ENCODE measurements around the gene KLHL29. TPM values are rescaled to one million over a fixed set of nuclear protein-coding genes. Genes with fewer than 3 reads are reported as not detected.

KLHL29 gene
- total and polyA plus RNA-seq, 2 experiments from 2014 or later: 1.9 to 6.4 TPM

GRCh38 chr2:23695214-23695889, 310.4 kb downstream of the KLHL29 start:
- Histone ChIP-seq H3K4me3 (no peak overlapping the region), H3K27ac (no peak overlapping the region), H3K9ac (no peak overlapping the region), H3K9me2 (ENCODE audit: insufficient read depth) (no peaks in the 10 kb centered on the region), H3K27me3 (replicated peaks; ENCODE audit: insufficient read depth) (no peaks in the 10 kb centered on the region), H3K4me2 (ENCODE audit: unreplicated experiment) (no peak overlapping the region), H3F3A (ENCODE audit: insufficient read depth) (no peaks in the 10 kb centered on the region), H3K4me1 (ENCODE audit: insufficient read depth) (no peaks in the 10 kb centered on the region), H3K79me2 (ENCODE audit: insufficient read depth) (no peaks in the 10 kb centered on the region), H3K36me3 (ENCODE audit: low read depth) (peaks cover 4% of the 10 kb centered on the region; the same call in 1 of the 2 replicates), H2AFZ (no peak overlapping the region), H4K20me1 (ENCODE audit: insufficient read depth) (no peaks in the 10 kb centered on the region), H3K9me3 (ENCODE audit: low read depth) (no peaks in the 10 kb centered on the region)
- in situ Hi-C loops (cut with MboI): no loop called here
- WGBS, 2 experiments (ENCODE audit: low coverage in 1 of 2, low lambda C conversion rate in 2 of 2, missing lambda C conversion rate in 2 of 2): 94% methylated on average over 22 to 24 of the region's 24 CpGs
- TF ChIP-seq EZH2phosphoT487 (IDR thresholded peaks at IDR 0.05; ENCODE audit: insufficient read depth, low read depth) (no peak), EZH2 (IDR thresholded peaks at IDR 0.05; ENCODE audit: insufficient read depth, poor library complexity, severe bottlenecking) (no peak)
- no peak for DNase-seq

GRCh38 chr2:23695890-23696751, 311.1 kb downstream of the KLHL29 start:
- no peak for DNase-seq
- no peak overlapping the region for H2AFZ ChIP-seq
- 89 to 91% methylated on average over 26 to 29 of the region's 32 CpGs for WGBS, 2 experiments (ENCODE audit: low coverage in 1 of 2, low lambda C conversion rate in 2 of 2, missing lambda C conversion rate in 2 of 2)
- no peaks in the 10 kb centered on the region for H3K9me2 ChIP-seq (ENCODE audit: insufficient read depth)
- H4K20me1 ChIP-seq (ENCODE audit: insufficient read depth): no peaks in the 10 kb centered on the region
- H3K36me3 ChIP-seq (ENCODE audit: low read depth): peaks cover 4% of the 10 kb centered on the region; the same call in 1 of the 2 replicates
- no peak overlapping the region for H3K4me3 ChIP-seq
- no peak overlapping the region for H3K4me2 ChIP-seq (ENCODE audit: unreplicated experiment)
- no peaks in the 10 kb centered on the region for H3K79me2 ChIP-seq (ENCODE audit: insufficient read depth)
- no peak overlapping the region for H3K9ac ChIP-seq
- no peaks in the 10 kb centered on the region for H3K9me3 ChIP-seq (ENCODE audit: low read depth)
- H3K27me3 ChIP-seq (replicated peaks; ENCODE audit: insufficient read depth): no peaks in the 10 kb centered on the region
- no peaks in the 10 kb centered on the region for H3F3A ChIP-seq (ENCODE audit: insufficient read depth)
- H3K27ac ChIP-seq: no peak overlapping the region
- in situ Hi-C loops (cut with MboI): no loop called here
- no peaks in the 10 kb centered on the region for H3K4me1 ChIP-seq (ENCODE audit: insufficient read depth)
- TF ChIP-seq EZH2 (IDR thresholded peaks at IDR 0.05; ENCODE audit: insufficient read depth, poor library complexity, severe bottlenecking): no peak
- TF ChIP-seq EZH2phosphoT487 (IDR thresholded peaks at IDR 0.05; ENCODE audit: insufficient read depth, low read depth): no peak

- H3K79me2 ChIP-seq (ENCODE audit: insufficient read depth): no peaks in the 10 kb centered on the region
- H3K4me1 ChIP-seq (ENCODE audit: insufficient read depth): no peaks in the 10 kb centered on the region
- H3K27ac ChIP-seq: no peak overlapping the region
- no peaks in the 10 kb centered on the region for H3K9me3 ChIP-seq (ENCODE audit: low read depth)
- peaks cover 4% of the 10 kb centered on the region; the same call in 1 of the 2 replicates for H3K36me3 ChIP-seq (ENCODE audit: low read depth)
- H3K4me2 ChIP-seq (ENCODE audit: unreplicated experiment): no peak overlapping the region
- H3K9ac ChIP-seq: no peak overlapping the region
- in situ Hi-C loops (cut with MboI): no loop called here
- no peak for TF ChIP-seq EZH2 (IDR thresholded peaks at IDR 0.05; ENCODE audit: insufficient read depth, poor library complexity, severe bottlenecking)
- no peaks in the 10 kb centered on the region for H3K27me3 ChIP-seq (replicated peaks; ENCODE audit: insufficient read depth)
- 80 to 87% methylated on average over 5 of the region's 5 CpGs for WGBS, 2 experiments (ENCODE audit: low coverage in 1 of 2, low lambda C conversion rate in 2 of 2, missing lambda C conversion rate in 2 of 2)
- no peaks in the 10 kb centered on the region for H3F3A ChIP-seq (ENCODE audit: insufficient read depth)
- DNase-seq: no peak
- H3K9me2 ChIP-seq (ENCODE audit: insufficient read depth): no peaks in the 10 kb centered on the region
- no peak overlapping the region for H3K4me3 ChIP-seq
- H2AFZ ChIP-seq: no peak overlapping the region
- H4K20me1 ChIP-seq (ENCODE audit: insufficient read depth): no peaks in the 10 kb centered on the region
These were observed 311.7 kb downstream of the KLHL29 start for GRCh38 chr2:23696752-23697045.

- TF ChIP-seq EZH2phosphoT487 (IDR thresholded peaks at IDR 0.05; ENCODE audit: insufficient read depth, low read depth) (no peak), EZH2 (IDR thresholded peaks at IDR 0.05; ENCODE audit: insufficient read depth, poor library complexity, severe bottlenecking) (no peak)
- WGBS, 2 experiments (ENCODE audit: low coverage in 1 of 2, low lambda C conversion rate in 2 of 2, missing lambda C conversion rate in 2 of 2): 73 to 75% methylated on average over 12 of the region's 12 CpGs
- peak; percentile 16 for DNase-seq
- Histone ChIP-seq H3K4me2 (ENCODE audit: unreplicated experiment) (no peak overlapping the region), H2AFZ (no peak overlapping the region), H3K27me3 (replicated peaks; ENCODE audit: insufficient read depth) (no peaks in the 10 kb centered on the region), H3K4me3 (no peak overlapping the region), H3F3A (ENCODE audit: insufficient read depth) (no peaks in the 10 kb centered on the region), H3K79me2 (ENCODE audit: insufficient read depth) (no peaks in the 10 kb centered on the region), H3K27ac (no peak overlapping the region), H3K9me3 (ENCODE audit: low read depth) (no peaks in the 10 kb centered on the region), H3K36me3 (ENCODE audit: low read depth) (peaks cover 4% of the 10 kb centered on the region; the same call in 1 of the 2 replicates), H3K4me1 (ENCODE audit: insufficient read depth) (no peaks in the 10 kb centered on the region), H3K9ac (no peak overlapping the region), H4K20me1 (ENCODE audit: insufficient read depth) (no peaks in the 10 kb centered on the region), H3K9me2 (ENCODE audit: insufficient read depth) (no peaks in the 10 kb centered on the region)
- in situ Hi-C loops (cut with MboI): no loop called here
These were observed 312.5 kb downstream of the KLHL29 start for GRCh38 chr2:23697256-23698075.

All from GM23248 (cell line).